Testis (tissue), 3 donors: Measurements from ENCODE around the gene ZSCAN12. TPM values are rescaled to one million over a fixed set of nuclear protein-coding genes. Genes with fewer than 3 reads are reported as not detected.
"Not testable (repeated sequence)": the region's sequence is repeated elsewhere in the genome, so short reads cannot be mapped to it uniquely, and the experiment has no call there.

Source experiments
- DNase-seq: peaks from one replicate; pipeline ENCODE4 v3.0.0-alpha.2; 2019
- H3K27ac ChIP-seq, 2 donors: fragments of 200-600 bp; sonication (generic); one replicate each; pipeline ENCODE4 v1.5.1; 2019
- H3K27me3 ChIP-seq: fragments of 200-600 bp; sonication (generic); one replicate; pipeline ENCODE4 v1.5.1; 2019
- H3K36me3 ChIP-seq: fragments of 200-600 bp; sonication (generic); one replicate; pipeline ENCODE4 v1.5.1; 2017; ENCODE audit warnings: low read depth; ENCODE audit errors: missing control alignments
- H3K4me1 ChIP-seq: fragments of 200-600 bp; sonication (generic); one replicate; pipeline ENCODE4 v1.5.1; 2019
- H3K4me3 ChIP-seq, 2 donors: fragments of 200-600 bp; sonication (generic); one replicate each; pipeline ENCODE4 v1.5.1; 2017 to 2019
- H3K9me3 ChIP-seq: fragments of 200-600 bp; sonication (generic); one replicate; pipeline ENCODE4 v1.5.1; 2017
- CTCF ChIP-seq, 3 experiments: fragments of 450-650 bp in 2 of 3; fragments of 200-600 bp in 1 of 3; sonication (generic) in 1 of 3; IDR thresholded peaks; one replicate each; pipeline ENCODE4 v1.5.1; 2016 to 2019; ENCODE audit warnings: antibody characterized with exemption in 3 of 3, mild to moderate bottlenecking in 2 of 3, moderate library complexity in 1 of 3
- POLR2A ChIP-seq: fragments of 450-650 bp; IDR thresholded peaks from one replicate; pipeline ENCODE4 v1.6.1; 2017; ENCODE audit warnings: antibody characterized with exemption, mild to moderate bottlenecking, moderate library complexity
- WGBS, 2 donors: methylation state at CpG; one replicate each; pipeline ENCODE4 v1.1.5; 2018; 5-methylcytosine and 5-hydroxymethylcytosine counted together
- intact Hi-C: fragments of 100-400 bp; cut with DNase I; formaldehyde crosslinking; loops from one replicate; pipeline ENCODE4 v1.15.1; 2023; ENCODE audit warnings: low total_unique reads
- polyA plus RNA-seq: library from polyadenylated mRNA; stranded (reverse); fragments of 350-450 nt; fragmentation: Illumina TruSeq; extraction: RNeasy Lipid Tissue Mini Kit (QIAGEN cat#74804); gene quantifications from one replicate; pipeline ENCODE4 v1.2.3, GENCODE V29; 2014; ENCODE audit warnings: low read depth, low replicate concordance; ENCODE audit not compliant: insufficient read depth
- total RNA-seq, 2 donors: library from RNA; depleted of rRNA; stranded (reverse); fragments of >200 nt; gene quantifications; one replicate each; pipeline ENCODE4 v1.2.3, GENCODE V29; 2016

The ZSCAN12 gene
- total and polyA plus RNA-seq, 3 donors from 2014 or later, result 7.0 to 12.3 (median 12.2) TPM

DNA sequence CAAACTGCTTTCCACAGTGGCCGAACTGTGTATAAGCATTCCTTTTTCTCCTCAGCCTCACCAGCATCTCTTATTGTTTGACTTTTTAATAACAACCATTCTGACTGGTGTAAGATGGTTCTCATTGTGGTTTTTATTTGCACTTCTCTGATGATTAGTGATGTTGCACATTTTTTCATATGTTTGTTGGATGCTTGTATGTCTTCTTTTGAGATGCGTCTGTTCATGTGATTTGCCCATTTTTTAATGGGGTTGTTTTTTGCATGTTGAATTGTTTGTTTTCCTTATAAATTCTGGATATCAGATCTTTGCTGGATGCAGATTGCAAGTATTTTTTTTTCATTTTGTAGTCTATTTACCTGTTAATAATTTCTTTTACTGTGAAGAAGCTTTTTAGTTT is 11.2 kb upstream of the ZSCAN12 start:
- WGBS, 2 donors, result 93 to 98% methylated on average over 2 of the region's 2 CpGs
- no peaks in the 10 kb centered on the region for H3K27me3 ChIP-seq
- H3K4me3 ChIP-seq, result no peak overlapping the region
- H3K9me3 ChIP-seq, result no peaks in the 10 kb centered on the region
- no peak overlapping the region for H3K27ac ChIP-seq
- TF ChIP-seq POLR2A (no peak), CTCF (IDR thresholded peaks at IDR 0.05) (no peak)
- no peaks in the 10 kb centered on the region for H3K4me1 ChIP-seq
- no peaks in the 10 kb centered on the region for H3K36me3 ChIP-seq
- intact Hi-C loops, result no loop called here
- DNase-seq, result no peak

- H3K36me3 ChIP-seq, result no peaks in the 10 kb centered on the region
- 82 to 88% methylated on average over 5 of the region's 5 CpGs for WGBS, 2 donors
- intact Hi-C loops, result no loop called here
- no peaks in the 10 kb centered on the region for H3K27me3 ChIP-seq
- no peak for DNase-seq
- H3K4me1 ChIP-seq, result no peaks in the 10 kb centered on the region
- TF ChIP-seq POLR2A (no peak), CTCF (IDR thresholded peaks at IDR 0.05) (no peak)
- H3K27ac ChIP-seq, result no peak overlapping the region
- H3K9me3 ChIP-seq, result no peaks in the 10 kb centered on the region
- no peak overlapping the region for H3K4me3 ChIP-seq
Measured at GRCh38 chr6:28408076-28408802, 8.7 kb upstream of the ZSCAN12 start.

DNA sequence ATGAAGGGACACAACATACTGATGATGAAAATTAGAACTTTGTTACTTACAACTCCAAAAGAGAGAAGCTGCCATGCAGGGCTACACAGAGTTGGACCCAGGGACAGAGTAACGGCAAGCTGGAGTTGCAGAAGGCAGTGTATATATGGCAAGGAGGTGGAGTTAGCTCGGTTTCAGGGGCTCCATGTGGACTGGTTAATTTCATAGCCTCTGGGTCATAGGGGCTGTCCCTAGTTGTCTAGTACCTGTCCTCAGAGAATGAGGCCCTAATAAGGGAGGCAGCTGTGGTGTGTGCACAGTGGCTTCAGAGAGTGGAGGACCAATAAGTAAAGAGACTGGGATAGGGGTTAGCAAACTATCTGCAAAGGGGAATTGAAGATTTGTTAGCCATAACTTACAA is 7.9 kb upstream of the ZSCAN12 start:
- no peak overlapping the region for H3K4me3 ChIP-seq
- H3K27me3 ChIP-seq, result no peaks in the 10 kb centered on the region
- intact Hi-C loops, result no loop called here
- H3K9me3 ChIP-seq, result no peaks in the 10 kb centered on the region
- H3K36me3 ChIP-seq, result no peaks in the 10 kb centered on the region
- no peak overlapping the region for H3K27ac ChIP-seq
- no peak for DNase-seq
- WGBS, 2 donors, result 63 to 66% methylated on average over 2 of the region's 2 CpGs
- TF ChIP-seq POLR2A (no peak), CTCF (IDR thresholded peaks at IDR 0.05) (no peak)
- no peaks in the 10 kb centered on the region for H3K4me1 ChIP-seq

GRCh38 chr6:28403923-28404322 is 4.4 kb upstream of the ZSCAN12 start:
- H3K4me3 ChIP-seq, H3K36me3 ChIP-seq, intact Hi-C loops, H3K9me3 ChIP-seq, H3K27me3 ChIP-seq, H3K27ac ChIP-seq, DNase-seq, H3K4me1 ChIP-seq: not testable (repeated sequence)
- WGBS, 2 donors, result 88 to 91% methylated on average over 5 of the region's 5 CpGs

- Histone ChIP-seq H3K9me3 (no peaks in the 10 kb centered on the region), H3K36me3 (no peaks in the 10 kb centered on the region), H3K27me3 (no peaks in the 10 kb centered on the region), H3K27ac (no peak overlapping the region), H3K4me3 (no peak overlapping the region), H3K4me1 (peaks cover 3% of the 10 kb centered on the region)
- WGBS, 2 donors, result 67 to 80% methylated on average over 2 of the region's 2 CpGs
- intact Hi-C loops, result no loop called here
- no peak for DNase-seq
- TF ChIP-seq CTCF (IDR thresholded peaks at IDR 0.05) (no peak), POLR2A (no peak)
Measured at GRCh38 chr6:28402197-28402596, 2.6 kb upstream of the ZSCAN12 start.
